NCI-H460 (cell line): ENCODE measurements around the gene RPL10. TPM values are rescaled to one million over a fixed set of nuclear protein-coding genes. Genes with fewer than 3 reads are reported as not detected.

Source experiments
- DNase-seq: peaks from one replicate; pipeline ENCODE4 v3.0.0-alpha.2; 2016; ENCODE audit warnings: low read depth; ENCODE audit errors: extremely low read depth
- total RNA-seq: library from RNA; depleted of rRNA; stranded (reverse); fragments of >200 nt; shearing (Covaris generic); gene quantifications from 2 replicates; pipeline ENCODE4 v1.2.3, GENCODE V29; 2014

Gene RPL10
- total RNA-seq, 1 experiment from 2014 or later = 5,948 TPM

DNA sequence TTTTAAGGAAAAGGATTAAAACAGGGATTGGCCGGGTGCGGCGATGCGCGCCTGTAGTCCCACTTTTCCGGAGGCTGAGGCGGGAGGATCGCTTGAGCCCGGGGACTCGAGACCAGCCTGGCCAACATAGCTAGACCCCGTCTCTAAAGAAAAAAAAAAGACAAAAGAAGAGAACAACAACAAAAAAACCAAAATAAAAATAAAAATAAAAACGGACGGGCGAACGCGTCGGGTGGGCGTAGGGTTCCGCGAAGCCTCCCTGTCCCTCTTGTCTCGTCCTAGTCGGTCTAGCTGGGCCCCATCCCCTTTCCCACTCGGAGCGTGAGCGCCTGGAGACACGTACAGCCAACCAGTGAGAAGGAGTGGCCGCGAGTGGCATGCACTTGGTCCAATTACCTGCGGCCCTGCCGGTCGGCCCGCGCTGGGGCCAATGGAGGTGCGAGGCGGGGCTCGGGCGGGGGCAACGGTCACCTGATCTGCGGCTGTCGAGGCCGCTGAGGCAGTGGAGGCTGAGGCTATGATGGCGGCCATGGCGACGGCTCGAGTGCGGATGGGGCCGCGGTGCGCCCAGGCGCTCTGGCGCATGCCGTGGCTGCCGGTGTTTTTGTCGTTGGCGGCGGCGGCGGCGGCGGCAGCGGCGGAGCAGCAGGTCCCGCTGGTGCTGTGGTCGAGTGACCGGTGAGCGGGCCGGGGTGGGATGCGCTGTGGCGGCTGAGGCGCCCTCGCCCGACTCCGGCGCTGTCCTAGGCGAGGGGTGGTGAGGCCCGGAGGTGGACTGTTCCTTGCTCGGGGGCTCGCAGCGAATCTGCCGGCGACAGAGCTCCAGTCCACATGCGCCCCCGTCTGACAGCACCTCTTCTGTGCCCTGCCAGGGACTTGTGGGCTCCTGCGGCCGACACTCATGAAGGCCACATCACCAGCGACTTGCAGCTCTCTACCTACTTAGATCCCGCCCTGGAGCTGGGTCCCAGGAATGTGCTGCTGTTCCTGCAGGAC is 30.3 kb downstream of the RPL10 start, which contains the start of gene ATP6AP1:
TSS of gene ATP6AP1 (plus strand) at position 502 of the 996 bp plus-strand sequence. CDS start at position 518, 16 bp downstream.
- DNase-seq = peak; percentile 95

DNA sequence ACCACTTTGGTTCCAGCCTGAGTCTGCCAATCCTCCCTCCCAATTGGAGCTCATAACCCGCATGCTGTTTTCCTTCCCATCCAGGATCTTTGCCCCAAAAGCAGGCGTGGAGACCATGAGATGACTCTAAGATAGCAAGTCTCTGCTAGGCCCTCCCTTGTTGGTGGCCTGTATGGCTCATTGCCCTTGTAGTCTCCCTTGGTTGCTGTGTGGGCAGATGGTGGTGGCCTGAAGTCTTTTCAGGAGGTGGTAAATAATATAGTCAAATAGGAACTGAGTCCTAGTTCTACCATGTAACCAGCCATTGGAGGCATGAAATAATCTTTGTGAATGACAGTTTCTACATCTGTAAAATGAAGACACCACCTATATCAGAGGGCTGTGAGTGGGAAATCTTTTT is 31.5 kb downstream of the RPL10 start:
- no peak for DNase-seq

DNA sequence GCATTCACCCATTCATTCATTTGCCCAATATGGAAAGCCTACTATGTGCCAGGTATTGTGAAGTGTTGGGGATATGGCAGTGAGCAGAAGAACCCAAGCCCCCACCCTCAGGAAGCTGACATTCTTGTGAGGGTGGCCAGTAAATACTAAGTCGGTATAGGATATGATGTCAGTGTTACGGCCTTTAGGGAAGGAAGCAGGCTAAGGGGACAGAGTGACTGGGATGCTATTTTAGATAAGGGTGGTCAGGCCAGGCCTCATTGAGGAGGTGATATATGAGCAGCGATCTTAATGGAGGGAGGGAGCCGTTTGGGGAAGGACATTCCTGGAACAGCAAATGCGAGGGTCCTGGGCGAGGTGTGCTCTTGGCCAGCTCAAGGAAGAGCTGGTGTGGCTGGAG is 32.3 kb downstream of the RPL10 start:
- DNase-seq = no peak

DNA sequence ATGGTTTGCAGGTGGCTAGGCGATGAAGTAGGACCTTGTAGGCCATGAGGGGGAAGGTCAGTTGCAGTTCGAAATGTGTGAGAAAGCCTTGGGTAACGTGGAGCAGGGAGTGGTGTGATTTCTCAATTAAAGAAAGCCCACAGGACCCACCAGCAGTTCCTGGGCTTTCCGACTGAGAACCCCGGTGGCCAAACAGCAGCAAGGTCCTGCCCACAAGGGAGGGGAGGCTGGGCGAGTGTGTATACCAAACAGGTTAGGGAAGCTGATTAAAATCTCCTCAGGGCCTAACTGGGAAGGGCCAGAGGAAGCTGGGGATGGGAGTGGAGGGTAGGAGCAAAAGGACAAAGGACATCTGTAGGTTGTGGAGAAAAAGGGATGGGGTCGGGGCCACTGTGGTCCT is 32.7 kb downstream of the RPL10 start:
- no peak for DNase-seq

DNA sequence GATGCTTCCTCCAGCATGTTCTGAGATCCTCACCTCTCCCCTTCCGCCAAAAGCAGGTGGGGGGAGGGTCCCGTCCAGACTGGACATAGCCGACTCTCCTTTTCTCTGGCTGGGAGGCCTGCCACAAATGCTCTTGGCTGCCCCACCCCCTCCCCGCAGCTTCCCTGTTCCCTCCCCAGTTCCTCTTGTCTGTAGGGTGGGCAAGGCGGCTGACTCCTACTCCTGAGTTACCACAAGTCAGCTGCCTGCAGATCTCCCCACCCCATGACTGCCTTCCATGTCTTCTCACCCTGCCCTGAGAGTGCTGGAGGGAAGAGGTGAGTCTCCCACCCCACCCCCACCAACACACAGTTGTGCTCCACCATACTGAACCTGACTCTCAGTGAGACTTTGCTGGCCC is 33.2 kb downstream of the RPL10 start:
- DNase-seq = no peak

DNA sequence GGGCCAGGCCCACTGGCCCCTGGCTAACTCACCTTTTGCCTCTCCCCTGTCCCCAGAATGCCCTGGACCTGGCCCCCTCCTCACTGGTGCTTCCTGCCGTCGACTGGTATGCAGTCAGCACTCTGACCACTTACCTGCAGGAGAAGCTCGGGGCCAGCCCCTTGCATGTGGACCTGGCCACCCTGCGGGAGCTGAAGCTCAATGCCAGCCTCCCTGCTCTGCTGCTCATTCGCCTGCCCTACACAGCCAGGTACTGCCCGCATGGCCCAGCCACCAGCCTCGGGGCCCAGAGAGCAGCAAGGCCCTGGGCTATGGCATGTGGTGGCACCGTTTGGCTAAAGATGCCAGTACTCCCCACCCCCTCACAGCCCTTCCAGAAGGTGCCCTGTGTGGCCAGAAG is 34.0 kb downstream of the RPL10 start:
- DNase-seq = no peak

DNA sequence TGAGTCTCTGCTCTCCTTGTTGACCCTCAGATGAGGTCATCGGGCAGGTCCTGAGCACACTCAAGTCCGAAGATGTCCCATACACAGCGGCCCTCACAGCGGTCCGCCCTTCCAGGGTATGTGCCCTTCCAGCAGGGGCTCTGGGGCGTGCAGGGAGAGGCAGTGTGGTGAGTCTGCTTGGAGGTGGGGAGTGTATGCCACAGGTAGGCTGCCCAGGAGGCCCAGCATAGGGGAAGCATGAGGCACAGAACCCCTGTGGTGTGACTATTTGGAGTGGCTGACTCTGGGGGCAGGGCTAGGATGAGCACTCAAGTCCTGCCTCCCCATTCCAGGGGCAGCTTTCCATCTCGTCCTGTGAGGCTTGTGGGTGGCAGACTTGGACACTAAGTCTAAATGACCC is 35.4 kb downstream of the RPL10 start:
- no peak for DNase-seq

DNA sequence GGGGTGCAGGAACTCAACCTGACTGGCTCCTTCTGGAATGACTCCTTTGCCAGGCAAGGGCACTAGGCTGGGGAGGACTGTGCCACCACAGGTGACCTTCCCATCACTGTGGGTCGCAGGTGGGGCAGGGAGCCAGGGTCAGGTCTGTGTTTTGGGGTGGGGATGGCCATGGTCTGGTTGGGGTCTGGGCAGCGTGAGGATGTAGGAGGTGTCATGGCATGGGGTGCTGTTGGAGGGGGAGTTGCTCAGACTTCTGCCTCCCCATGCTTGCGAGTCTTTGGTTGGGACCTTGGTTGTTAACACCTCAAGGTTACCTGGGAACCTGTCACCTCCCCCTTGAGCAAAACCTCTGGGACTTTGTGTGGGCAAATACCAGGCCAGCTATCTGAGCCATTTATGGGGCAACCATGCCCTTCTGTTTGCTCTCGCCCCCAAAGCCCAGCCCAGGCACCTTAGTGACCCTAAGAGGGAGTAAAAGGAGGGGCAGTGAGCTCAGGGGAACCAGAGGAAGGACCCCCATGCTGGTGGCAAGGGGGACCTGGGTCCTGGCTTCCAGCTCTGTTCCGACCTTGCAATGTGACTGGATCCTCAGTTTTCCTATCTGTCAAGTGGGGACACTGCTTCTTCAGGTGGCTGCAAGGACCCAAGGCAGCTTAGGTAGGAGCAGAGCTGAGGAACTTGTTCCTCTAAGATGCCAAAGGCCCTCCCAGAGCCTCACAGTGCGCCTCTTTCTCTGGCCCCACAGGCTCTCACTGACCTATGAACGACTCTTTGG is 36.4 kb downstream of the RPL10 start:
- DNase-seq = no peak

DNA sequence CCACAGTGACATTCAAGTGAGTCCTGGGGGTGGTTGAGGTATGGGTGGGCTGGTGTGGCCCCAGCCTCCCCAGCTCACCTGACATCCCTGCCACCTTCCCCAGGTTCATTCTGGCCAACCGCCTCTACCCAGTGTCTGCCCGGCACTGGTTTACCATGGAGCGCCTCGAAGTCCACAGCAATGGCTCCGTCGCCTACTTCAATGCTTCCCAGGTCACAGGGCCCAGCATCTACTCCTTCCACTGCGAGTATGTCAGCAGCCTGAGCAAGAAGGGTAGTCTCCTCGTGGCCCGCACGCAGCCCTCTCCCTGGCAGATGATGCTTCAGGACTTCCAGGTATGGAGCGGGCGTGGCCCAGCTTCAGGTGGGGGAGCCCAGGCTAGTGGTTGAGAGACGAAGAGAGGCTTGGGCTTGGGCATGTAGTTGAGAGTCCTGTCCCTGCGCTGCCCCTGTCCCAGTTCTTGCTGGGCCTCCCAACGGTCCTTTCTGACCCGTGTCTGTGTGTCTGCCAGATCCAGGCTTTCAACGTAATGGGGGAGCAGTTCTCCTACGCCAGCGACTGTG is 37.1 kb downstream of the RPL10 start:
- DNase-seq = no peak

DNA sequence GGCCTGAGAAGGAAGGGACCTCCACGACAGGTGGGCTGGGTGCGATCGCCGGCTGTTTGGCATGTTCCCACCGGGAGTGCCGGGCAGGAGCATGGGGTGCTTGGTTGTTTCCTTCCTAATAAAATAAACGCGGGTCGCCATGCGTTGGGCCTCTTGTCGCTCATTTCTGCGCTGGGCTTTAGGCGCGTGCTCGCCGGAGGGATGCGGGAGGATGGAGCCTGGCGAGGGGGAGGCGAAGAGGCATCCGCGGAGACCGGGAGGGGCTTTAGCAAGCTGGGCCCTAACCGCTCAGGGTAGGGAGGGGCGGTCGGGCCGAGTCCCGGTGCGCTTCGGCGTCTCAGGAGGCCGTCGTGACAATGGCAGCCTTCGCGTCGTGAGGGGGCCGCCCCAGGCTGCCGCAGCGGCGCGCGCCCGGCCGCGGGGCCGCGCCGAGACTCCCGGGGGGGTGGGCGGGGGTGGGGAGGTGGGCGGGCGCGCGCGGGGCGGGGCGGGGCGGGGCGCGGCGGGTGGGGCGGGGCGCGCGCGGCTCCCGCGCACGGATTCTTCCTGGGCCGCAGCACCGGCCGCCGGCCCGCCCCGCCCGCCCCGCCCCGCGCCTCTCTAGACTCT is 38.3 kb downstream of the RPL10 start:
- DNase-seq = no peak

DNA sequence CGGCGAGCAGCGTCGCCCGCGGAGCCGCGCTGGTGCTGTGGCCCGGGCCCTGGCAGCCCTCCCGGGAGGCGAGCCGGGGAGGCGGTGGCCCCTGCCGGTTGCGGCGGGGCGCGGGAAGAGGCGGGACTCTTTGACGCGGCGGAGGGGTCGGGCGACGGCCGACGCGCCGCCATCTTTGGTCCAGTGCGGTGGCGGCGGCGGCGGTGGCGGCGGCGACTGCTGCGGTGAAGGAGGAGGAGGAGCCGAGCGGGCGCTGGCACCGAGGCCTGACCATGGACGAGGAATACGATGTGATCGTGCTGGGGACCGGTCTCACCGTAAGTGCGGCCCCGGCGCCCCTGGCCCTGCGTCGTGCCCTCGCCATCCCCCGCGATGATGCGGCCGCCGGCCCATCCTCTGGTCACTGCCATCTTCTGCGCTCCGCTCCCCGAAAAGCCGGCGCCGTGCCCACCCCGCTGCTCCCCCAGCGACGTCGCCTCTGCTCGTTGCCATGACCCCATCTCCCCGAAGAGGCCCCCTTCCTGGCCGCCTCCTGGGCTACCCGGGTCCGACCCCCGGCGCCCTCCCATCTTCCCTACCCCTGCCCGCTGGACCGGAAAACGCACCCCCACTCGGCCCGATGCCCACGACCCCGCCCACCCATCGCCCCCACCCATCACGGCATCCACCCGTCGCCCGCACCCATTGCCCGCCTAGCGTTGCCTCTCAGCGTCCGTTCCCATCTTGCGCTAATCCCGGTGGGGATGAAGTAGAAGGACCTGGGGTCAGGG is 39.0 kb downstream of the RPL10 start, which contains the start of gene GDI1:
TSS of gene GDI1 (plus strand) at position 172 of the 770 bp plus-strand sequence. CDS start at position 273, 101 bp downstream.
- DNase-seq = peak; percentile 30

DNA sequence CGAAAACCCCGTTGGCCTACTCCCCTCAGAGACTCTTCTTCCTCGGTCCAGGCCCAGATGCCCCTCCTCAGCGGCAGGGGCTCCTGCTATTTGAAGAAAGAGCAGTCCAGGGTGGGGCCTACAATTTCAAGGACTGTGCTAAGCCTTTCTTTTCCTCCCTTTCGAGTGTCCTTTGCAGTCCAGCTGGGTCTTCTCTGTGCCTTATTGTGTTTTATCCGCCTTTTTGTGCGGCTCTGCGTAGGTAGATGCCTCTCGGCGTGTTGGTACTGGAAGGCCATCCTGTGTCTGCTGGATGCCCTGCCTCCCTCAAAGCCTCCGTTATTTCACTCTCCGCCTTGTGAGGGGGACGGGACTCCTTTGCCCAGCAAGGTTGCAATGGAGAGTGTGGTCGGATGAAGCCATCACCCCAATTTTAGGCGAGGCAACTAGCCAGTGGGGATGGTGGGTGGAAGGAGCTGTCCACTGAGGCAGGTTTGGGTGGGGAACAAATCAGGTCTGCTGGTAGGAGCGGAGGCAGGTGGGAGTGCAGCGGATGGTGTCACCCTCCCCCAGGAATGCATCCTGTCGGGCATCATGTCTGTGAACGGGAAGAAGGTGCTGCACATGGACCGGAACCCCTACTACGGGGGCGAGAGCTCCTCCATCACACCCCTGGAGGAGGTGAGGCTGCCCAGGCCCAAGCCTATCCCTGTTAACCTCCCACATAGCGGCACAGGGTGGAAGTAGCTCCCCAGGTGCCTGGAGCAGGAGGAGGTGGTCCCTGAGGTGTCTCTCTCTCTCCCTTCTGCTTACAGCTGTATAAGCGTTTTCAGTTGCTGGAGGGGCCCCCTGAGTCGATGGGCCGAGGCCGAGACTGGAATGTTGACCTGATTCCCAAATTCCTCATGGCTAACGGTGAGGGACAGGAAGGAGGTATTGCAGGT is 40.1 kb downstream of the RPL10 start:
- DNase-seq = no peak

DNA sequence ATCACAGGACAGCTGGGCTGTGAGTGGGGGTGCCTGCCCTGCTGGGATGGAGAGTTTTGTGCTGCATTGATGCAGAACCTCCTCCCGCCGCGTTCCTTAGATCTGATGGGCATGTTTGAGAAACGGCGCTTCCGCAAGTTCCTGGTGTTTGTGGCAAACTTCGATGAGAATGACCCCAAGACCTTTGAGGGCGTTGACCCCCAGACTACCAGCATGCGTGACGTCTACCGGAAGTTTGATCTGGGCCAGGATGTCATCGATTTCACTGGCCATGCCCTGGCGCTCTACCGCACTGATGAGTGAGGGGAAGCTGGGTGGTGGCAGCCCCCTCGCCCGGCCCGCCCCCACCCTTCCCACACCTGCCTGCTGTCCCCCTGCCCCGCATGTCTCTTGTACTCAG is 41.7 kb downstream of the RPL10 start:
- no peak for DNase-seq

DNA sequence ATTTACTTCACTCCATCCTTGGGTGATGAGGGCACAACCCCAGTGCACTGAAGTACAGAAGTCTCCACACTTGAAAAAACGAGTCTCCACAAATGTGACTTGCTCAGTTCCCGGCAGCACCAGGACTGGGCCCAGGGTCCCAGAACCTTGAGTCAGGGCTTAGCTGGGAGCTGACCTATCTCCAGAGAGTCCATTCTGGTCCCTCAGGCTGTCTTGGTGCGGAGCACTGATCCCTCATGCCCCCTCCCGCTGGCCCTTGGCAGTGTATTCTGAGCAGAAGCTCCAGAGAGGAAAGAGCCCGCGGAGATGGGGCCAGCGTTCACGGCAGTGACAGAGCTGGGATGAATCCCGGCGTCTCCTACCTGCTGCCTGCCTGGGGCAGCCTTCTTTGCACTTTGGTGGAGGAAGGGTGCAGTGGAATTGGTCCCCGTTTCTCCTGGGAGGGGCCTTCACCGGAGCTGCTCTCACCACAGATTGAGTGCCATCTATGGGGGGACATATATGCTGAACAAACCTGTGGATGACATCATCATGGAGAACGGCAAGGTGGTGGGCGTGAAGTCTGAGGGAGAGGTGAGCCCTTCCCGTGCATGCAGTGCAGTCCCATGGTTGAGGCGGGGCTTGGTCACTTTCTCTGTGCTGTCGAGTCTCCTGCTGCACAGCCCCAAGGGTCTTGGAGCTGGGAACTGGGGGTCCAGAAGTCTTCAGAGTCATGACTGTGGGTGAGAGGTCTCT is 42.6 kb downstream of the RPL10 start:
- no peak for DNase-seq

DNA sequence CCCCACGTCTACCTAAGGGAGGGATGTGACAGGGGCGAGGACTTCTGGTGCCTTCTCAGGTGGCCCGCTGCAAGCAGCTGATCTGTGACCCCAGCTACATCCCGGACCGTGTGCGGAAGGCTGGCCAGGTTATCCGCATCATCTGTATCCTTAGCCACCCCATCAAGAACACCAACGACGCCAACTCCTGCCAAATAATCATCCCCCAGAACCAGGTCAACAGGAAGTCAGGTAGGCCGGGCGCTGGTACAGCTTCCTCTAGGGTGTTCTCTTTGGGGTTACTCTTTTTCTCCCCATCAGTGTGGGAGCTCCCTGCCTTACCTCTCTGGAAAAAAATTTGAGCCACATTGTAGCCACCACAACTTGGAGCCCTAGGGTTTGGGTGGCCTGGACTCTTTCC is 43.4 kb downstream of the RPL10 start:
- DNase-seq = no peak

DNA sequence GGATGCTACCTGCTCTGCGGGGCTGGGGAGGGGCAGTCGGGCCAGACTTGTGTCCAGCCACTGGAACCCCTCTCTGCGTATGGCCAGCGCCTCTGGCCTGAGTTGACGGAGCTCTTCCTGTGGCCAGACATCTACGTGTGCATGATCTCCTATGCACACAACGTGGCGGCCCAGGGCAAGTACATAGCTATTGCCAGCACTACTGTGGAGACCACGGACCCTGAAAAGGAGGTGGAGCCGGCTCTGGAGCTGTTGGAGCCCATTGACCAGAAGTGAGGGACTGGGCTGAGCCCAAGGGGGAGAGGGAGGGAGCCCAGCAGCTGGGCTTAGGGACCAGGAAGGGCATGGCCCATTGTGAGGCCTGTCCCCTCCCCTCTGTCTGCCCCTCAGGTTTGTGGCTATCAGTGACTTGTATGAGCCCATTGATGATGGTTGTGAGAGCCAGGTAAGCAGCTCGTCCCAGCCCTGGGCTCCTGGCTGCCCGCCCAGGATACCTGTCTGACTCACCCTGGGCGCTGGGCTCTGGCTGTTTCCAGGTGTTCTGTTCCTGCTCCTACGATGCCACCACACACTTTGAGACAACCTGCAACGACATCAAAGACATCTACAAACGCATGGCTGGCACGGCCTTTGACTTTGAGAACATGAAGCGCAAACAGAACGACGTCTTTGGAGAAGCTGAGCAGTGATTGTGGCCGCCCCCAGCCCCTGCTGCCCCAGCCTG is 44.0 kb downstream of the RPL10 start:
- DNase-seq = no peak

DNA sequence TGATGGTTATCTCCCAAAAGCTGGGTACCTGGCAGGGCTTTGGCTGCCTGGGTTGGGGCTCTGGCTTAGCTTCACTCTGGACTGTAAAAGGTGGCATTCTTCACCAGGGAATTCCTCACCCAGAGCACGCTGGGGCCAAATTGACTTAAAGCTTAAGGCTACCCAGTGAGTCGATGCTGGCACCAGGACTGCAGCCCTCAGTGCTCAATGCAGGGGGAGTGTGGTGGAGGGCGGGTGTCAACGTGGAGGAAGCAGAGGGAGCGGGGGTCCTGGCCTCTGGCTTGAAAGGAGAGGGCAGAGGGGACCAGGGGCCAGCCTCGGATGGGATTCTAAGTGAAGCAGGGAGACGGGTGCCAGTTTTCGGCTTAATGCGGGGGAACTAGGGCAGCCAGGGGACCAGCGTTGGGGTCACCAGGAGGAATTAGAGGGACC is 45.3 kb downstream of the RPL10 start:
- DNase-seq = no peak
